GM13976 (cell line): ENCODE data around the gene ACAP2.

Experiments
- DNase-seq: peaks from one replicate; pipeline ENCODE4 v3.0.0; 2012; ENCODE audit warnings: low spot score
- in situ Hi-C: fragments of 300-500 bp; cut with MboI; formaldehyde crosslinking; loops from one replicate; pipeline ENCODE4 v1.12.0; 2022; ENCODE audit warnings: low sequenced_read_pairs, mixed read lengths, inconsistent platforms; ENCODE audit not compliant: unreplicated experiment
- TF ChIP-seq, protein P1 (sequence below): IDR thresholded peaks from 2 replicates; pipeline ENCODE4 v1.5.1; 2012; ENCODE audit warnings: borderline replicate concordance, mild to moderate bottlenecking; ENCODE audit not compliant: insufficient read depth; ENCODE audit errors: extremely low read depth, missing control alignments, control extremely low read depth

ACAP2 gene

DNA sequence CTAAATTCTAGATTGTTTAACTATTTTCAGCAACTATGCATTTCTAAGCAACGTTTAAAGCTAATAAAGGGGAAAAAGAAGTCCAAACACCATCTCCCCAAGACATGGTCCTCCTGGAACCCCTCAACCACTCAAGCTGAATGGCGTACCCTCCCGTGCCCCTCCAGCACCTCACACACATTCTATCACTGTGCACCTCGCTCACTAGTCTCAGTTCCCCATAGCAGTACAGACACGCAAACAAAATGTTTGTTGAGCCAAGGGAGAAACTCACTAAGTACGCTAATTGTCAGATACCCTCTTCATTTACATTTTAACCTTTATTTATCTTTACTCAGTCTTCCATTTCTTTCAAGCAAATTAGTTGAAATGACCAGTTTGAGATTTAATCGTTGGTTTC is 48.8 kb downstream of the ACAP2 start:
- DNase-seq: peak; percentile 29
- TF ChIP-seq, protein P1, sequence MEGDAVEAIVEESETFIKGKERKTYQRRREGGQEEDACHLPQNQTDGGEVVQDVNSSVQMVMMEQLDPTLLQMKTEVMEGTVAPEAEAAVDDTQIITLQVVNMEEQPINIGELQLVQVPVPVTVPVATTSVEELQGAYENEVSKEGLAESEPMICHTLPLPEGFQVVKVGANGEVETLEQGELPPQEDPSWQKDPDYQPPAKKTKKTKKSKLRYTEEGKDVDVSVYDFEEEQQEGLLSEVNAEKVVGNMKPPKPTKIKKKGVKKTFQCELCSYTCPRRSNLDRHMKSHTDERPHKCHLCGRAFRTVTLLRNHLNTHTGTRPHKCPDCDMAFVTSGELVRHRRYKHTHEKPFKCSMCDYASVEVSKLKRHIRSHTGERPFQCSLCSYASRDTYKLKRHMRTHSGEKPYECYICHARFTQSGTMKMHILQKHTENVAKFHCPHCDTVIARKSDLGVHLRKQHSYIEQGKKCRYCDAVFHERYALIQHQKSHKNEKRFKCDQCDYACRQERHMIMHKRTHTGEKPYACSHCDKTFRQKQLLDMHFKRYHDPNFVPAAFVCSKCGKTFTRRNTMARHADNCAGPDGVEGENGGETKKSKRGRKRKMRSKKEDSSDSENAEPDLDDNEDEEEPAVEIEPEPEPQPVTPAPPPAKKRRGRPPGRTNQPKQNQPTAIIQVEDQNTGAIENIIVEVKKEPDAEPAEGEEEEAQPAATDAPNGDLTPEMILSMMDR: no peak
- in situ Hi-C loops: no loop called here

DNA sequence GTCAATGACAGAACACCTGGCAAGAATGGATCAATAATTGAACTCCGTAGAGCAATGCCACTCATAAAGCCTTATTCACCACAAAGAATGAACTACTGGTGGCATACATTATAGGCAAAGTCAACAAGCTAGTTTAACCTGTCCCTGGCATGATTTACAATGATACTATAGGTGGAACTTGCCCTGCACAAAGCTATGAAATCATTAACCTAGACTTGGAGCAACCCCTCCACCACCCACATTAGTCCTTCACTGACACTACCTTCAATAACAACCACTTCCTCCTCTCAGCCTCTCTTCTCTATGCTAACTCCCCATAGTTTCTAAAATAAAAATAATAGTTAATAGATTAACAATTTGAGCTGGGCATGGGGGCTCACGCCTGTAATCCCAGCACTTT is 54.4 kb downstream of the ACAP2 start:
- in situ Hi-C loops: no loop called here
- DNase-seq: no peak
- TF ChIP-seq, protein P1: no peak

DNA sequence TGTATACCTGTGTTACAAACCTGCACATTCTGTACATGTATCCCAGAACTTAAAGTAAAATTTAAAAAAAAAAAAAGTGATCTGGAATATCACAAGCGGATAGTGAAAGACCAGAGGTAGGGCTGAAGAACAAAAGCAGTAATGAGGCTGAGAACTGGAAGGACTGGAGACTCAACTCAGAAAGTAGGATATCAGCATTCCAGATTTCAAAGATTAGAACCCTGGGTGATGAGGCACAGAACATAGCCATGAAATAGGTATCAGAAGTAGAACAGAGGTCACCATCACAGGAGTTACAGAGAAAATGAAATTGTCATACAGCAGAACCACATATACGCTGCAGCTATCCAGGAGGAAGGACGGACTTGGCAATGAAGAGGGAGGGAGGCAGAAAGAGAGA is 56.1 kb downstream of the ACAP2 start:
- TF ChIP-seq, protein P1: no peak
- no peak for DNase-seq
- in situ Hi-C loops: no loop called here

DNA sequence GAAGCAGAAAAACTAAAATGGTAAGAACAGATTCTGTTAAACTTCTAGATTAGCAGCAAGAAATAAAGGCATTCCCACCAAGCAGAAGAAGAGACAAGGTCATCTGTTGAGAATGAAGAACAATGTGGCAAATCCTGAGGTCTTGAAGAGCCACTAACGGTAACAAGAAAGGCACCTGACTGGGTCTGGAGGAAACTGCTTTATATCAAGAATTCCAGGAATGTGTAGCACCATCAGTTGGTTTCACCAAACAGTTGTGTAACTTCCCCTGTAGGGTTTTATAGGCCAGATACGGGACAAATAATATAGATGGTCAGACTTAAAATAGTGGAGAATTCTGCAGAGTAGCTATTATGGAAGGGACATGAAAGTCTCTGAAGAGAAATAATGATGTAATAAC is 57.3 kb downstream of the ACAP2 start:
- in situ Hi-C loops: no loop called here
- TF ChIP-seq, protein P1: no peak
- no peak for DNase-seq

DNA sequence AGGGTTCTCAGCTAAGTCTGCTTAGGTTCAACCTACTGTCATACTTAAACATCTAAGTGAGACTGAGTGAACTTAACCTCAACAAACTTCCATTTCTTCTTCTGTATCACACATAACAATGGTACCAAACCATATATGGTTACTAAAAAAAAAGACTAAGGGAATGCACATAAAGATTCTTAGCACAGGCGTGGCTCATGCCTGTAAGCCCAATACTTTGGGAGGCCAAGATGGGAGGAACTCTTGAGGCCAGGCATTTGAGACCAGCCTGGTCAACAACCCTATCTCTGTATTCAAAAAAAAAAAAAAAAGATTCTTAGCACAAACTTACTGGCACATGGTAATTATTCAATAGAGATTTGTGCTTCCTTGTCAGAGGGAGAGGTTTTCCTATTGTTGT is 57.9 kb downstream of the ACAP2 start:
- in situ Hi-C loops: no loop called here
- DNase-seq: no peak
- TF ChIP-seq, protein P1: no peak

DNA sequence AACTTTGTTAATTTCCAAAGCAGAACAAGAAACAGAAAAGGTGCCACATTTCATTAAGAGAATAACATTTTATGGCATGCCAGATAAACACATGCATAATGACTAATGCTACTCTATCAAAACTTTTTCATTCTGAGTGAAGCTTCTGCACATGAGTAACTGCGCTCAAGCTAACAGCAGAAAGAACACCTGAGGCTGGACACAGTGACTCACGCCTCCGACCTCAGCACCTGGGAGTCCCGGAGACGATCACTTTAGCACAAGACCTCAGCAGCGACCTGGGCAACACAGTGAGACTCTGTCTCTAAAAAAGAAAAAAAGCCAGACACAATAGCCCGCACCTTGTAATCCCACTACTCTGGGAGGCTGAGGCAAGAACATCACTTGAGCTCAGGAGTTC is 70.6 kb downstream of the ACAP2 start:
- in situ Hi-C loops: no loop called here
- no peak for DNase-seq
- TF ChIP-seq, protein P1: no peak
